Stimulated activated CD4-positive, alpha-beta T cell treated with anti-CD3 and anti-CD28 coated beads, Interleukin-12 subunit alpha, Interleukin-12 subunit beta, amount 100 ng/mL, for 48 hours (primary cell): ENCODE results near the gene CNNM4.

ENCODE experiments used
- DNase-seq, 3 donors: peaks; one replicate each; pipeline ENCODE4 v3.0.0-alpha.2; 2020; ENCODE audit warnings: low read depth in 2 of 3, low spot score in 1 of 3

CNNM4 gene

GRCh38 chr2:96857667-96858372 is 97.1 kb downstream of the CNNM4 start, which contains the start of gene ANKRD39:
Gene ANKRD39, minus strand, starts transcription at chr2:96858016. Its CDS starts 29 bp downstream, at chr2:96857987.
- DNase-seq, result peak; percentile 96 to 98 (median 96)

GRCh38 chr2:96859099-96859649 is 98.5 kb downstream of the CNNM4 start:
- DNase-seq, result no peak

- DNase-seq, result no peak
These were observed 99.0 kb downstream of the CNNM4 start for GRCh38 chr2:96859681-96860064.

- DNase-seq, result no peak
These were observed 99.6 kb downstream of the CNNM4 start for GRCh38 chr2:96860065-96861029.

GRCh38 chr2:96861074-96861473 is 100.4 kb downstream of the CNNM4 start:
- DNase-seq, result no peak
